ENCODE data around the gene P2RY12.

DNA sequence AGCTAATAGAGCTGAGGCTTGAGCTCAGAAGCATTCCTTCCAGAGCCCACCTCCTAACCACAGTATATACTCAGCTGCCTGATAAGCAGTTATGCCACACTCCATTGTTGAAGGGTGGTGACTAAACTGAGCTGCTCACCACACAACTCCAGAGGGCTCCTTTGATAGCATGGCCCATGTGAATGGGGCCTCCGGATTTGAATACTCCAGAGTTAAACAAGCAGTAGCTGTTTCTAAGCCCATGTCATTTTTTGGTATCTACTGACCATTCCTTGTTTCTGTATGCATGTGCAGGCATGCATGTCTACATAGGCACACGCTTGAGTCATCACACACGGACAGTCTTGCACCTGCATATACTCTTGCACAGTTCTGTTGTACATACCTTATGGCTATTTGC, 47.4 kb upstream of the P2RY12 start:
- TF ChIP-seq, protein P1, sequence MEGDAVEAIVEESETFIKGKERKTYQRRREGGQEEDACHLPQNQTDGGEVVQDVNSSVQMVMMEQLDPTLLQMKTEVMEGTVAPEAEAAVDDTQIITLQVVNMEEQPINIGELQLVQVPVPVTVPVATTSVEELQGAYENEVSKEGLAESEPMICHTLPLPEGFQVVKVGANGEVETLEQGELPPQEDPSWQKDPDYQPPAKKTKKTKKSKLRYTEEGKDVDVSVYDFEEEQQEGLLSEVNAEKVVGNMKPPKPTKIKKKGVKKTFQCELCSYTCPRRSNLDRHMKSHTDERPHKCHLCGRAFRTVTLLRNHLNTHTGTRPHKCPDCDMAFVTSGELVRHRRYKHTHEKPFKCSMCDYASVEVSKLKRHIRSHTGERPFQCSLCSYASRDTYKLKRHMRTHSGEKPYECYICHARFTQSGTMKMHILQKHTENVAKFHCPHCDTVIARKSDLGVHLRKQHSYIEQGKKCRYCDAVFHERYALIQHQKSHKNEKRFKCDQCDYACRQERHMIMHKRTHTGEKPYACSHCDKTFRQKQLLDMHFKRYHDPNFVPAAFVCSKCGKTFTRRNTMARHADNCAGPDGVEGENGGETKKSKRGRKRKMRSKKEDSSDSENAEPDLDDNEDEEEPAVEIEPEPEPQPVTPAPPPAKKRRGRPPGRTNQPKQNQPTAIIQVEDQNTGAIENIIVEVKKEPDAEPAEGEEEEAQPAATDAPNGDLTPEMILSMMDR (IDR thresholded peaks at IDR 0.05; ENCODE audit: low read depth, low read length), result no peak
- no peak for TF ChIP-seq EZH2phosphoT487 (IDR thresholded peaks at IDR 0.05; ENCODE audit: low read depth)

Measured in OCI-LY3 (cell line).